Naive thymus-derived CD4-positive, alpha-beta T cell (primary cell): ENCODE data around the gene RARRES2. TPM values are rescaled to one million over a fixed set of nuclear protein-coding genes. Genes with fewer than 3 reads are reported as not detected.

ENCODE experiments used
- ATAC-seq: fragments of 150-1000 bp; cut with Tn5 transposase; 2 replicates; pipeline ENCODE4 v1.10.0; 2021; ENCODE audit warnings: mild to moderate bottlenecking, moderate library complexity
- CTCF ChIA-PET: fragments of 350-600 bp; sonication (Branson Sonifier 250); formaldehyde crosslinking; loops from one replicate; lab custom pipeline; 2021; ENCODE audit warnings: antibody characterized with exemption; lab: Charles Lee
- POLR2A ChIA-PET: fragments of 350-600 bp; sonication (Branson Sonifier 250); formaldehyde crosslinking; loops from one replicate; lab custom pipeline; 2021; ENCODE audit warnings: antibody characterized with exemption, inconsistent platforms; lab: Charles Lee
- DNase-seq, 9 donors: peaks; one replicate each; pipeline versions ENCODE4 v3.0.0 to v3.0.0-alpha.2; 2020 to 2022; ENCODE audit warnings: mixed read lengths in 1 of 9
- H3K27ac ChIP-seq: one replicate; pipeline ENCODE4 v1.7.0; 2013; ENCODE audit warnings: mild to moderate bottlenecking, low read depth, low read length, moderate library complexity
- H3K27me3 ChIP-seq, 2 donors: one replicate each; pipeline ENCODE4 v1.7.0; 2013; ENCODE audit warnings: low read length in 2 of 2, mild to moderate bottlenecking in 2 of 2, moderate library complexity in 2 of 2; ENCODE audit not compliant: control insufficient read depth in 2 of 2, insufficient read depth in 2 of 2
- H3K36me3 ChIP-seq, 3 experiments: 1 replicate in 2 of 3; 2 replicates in 1 of 3; pipeline ENCODE4 v1.7.0; 2013; ENCODE audit warnings: low read length in 3 of 3, mild to moderate bottlenecking in 3 of 3, moderate library complexity in 1 of 3; ENCODE audit not compliant: insufficient read depth in 3 of 3, control insufficient read depth in 2 of 3
- H3K4me1 ChIP-seq, 2 donors: one replicate each; pipeline ENCODE4 v1.7.0; 2013; ENCODE audit warnings: low read length in 2 of 2, mild to moderate bottlenecking in 2 of 2, moderate library complexity in 1 of 2; ENCODE audit not compliant: control insufficient read depth in 2 of 2, insufficient read depth in 2 of 2
- H3K4me3 ChIP-seq: 2 replicates; pipeline ENCODE4 v1.7.0; 2013; ENCODE audit warnings: mild to moderate bottlenecking, low read length
- H3K9me3 ChIP-seq, 3 experiments: 1 replicate in 2 of 3; 2 replicates in 1 of 3; pipeline ENCODE4 v1.7.0; 2013; ENCODE audit warnings: low read length in 3 of 3; ENCODE audit not compliant: control insufficient read depth in 2 of 3
- H3K27ac Mint-ChIP-seq, 9 donors: one replicate each; pipeline ENCODE4 v1.8.0; 2020 to 2022; ENCODE audit warnings: mixed read lengths in 9 of 9, mild to moderate bottlenecking in 8 of 9, moderate library complexity in 5 of 9, inconsistent platforms in 2 of 9
- H3K27me3 Mint-ChIP-seq, 5 donors: one replicate each; pipeline ENCODE4 v1.8.0; 2021 to 2022; ENCODE audit warnings: mixed read lengths in 5 of 5, mild to moderate bottlenecking in 1 of 5
- H3K36me3 Mint-ChIP-seq, 5 donors: one replicate each; pipeline ENCODE4 v1.8.0; 2020 to 2022; ENCODE audit warnings: mixed read lengths in 5 of 5, mild to moderate bottlenecking in 3 of 5, inconsistent platforms in 1 of 5
- H3K4me1 Mint-ChIP-seq, 7 donors: one replicate each; pipeline ENCODE4 v1.8.0; 2020 to 2022; ENCODE audit warnings: mixed read lengths in 7 of 7, mild to moderate bottlenecking in 3 of 7, inconsistent platforms in 1 of 7
- H3K4me3 Mint-ChIP-seq, 10 donors: one replicate each; pipeline ENCODE4 v1.8.0; 2020 to 2022; ENCODE audit warnings: mild to moderate bottlenecking in 10 of 10, mixed read lengths in 10 of 10, moderate library complexity in 6 of 10, inconsistent platforms in 2 of 10
- H3K9me3 Mint-ChIP-seq, 11 donors: one replicate each; pipeline ENCODE4 v1.8.0; 2020 to 2022; ENCODE audit warnings: mixed read lengths in 11 of 11, mild to moderate bottlenecking in 4 of 11, inconsistent platforms in 1 of 11, moderate library complexity in 1 of 11
- intact Hi-C, 2 donors: fragments of 100-400 bp; cut with micrococcal nuclease; formaldehyde crosslinking; loops; one replicate each; pipeline ENCODE4 v1.15.1; 2023
- polyA plus RNA-seq, 2 donors: library from polyadenylated mRNA; unstranded; fragments of 300-500 nt; fragmentation: Illumina TruSeq; gene quantifications; one replicate each; pipeline ENCODE4 v1.2.3, GENCODE V29; 2021
- total RNA-seq, 6 experiments: library from RNA in 5 of 6; stranded (reverse) in 5 of 6; gene quantifications; 1 replicate in 5 of 6; 2 replicates in 1 of 6; pipeline ENCODE4 v1.2.3 and lab custom pipeline; 2021 to 2026

The RARRES2 gene
- total and polyA plus RNA-seq, 7 experiments from 2014 or later, result 0.38 TPM; not detected in 6

- Histone ChIP-seq H3K4me1 (no peaks in the 10 kb centered on the region), H3K27ac (no peak overlapping the region), H3K36me3 (peaks cover 0 to 27% (median 0%) of the 10 kb centered on the region in 3 experiments), H3K27me3 (no peaks in the 10 kb centered on the region), H3K4me3 (no peak overlapping the region), H3K9me3 (no peaks in the 10 kb centered on the region)
- peak overlapping the region in 1 of 9 donors; percentile 7 for H3K27ac Mint-ChIP-seq
- intact Hi-C loops, result no loop called here
- H3K36me3 Mint-ChIP-seq, result peaks cover 2 to 26% (median 6%) of the 10 kb centered on the region in 5 donors
- POLR2A ChIA-PET, result no interaction called here
- no peak for ATAC-seq
- peaks cover 0 to 1% (median 0%) of the 10 kb centered on the region in 11 donors for H3K9me3 Mint-ChIP-seq
- H3K27me3 Mint-ChIP-seq, result no peaks in the 10 kb centered on the region
- CTCF ChIA-PET, result interaction anchor here (0.7 kb wide), 1 partner anchor 447 kb away, joined by 3 read pairs; no protein-coding TSS in a partner anchor
- H3K4me1 Mint-ChIP-seq, result peaks cover 0 to 2% (median 0%) of the 10 kb centered on the region in 7 donors
- no peak overlapping the region for H3K4me3 Mint-ChIP-seq
- DNase-seq, result no peak
These were observed 7.3 kb downstream of the RARRES2 start for GRCh38 chr7:150334108-150334507.

- intact Hi-C loops, result no loop called here
- Histone ChIP-seq H3K9me3 (no peaks in the 10 kb centered on the region), H3K4me3 (no peak overlapping the region), H3K4me1 (no peaks in the 10 kb centered on the region), H3K36me3 (peaks cover 0 to 31% (median 0%) of the 10 kb centered on the region in 3 experiments), H3K27me3 (no peaks in the 10 kb centered on the region), H3K27ac (no peak overlapping the region)
- peaks cover 0 to 4% (median 0%) of the 10 kb centered on the region in 7 donors for H3K4me1 Mint-ChIP-seq
- H3K4me3 Mint-ChIP-seq, result no peak overlapping the region
- peaks cover 0 to 1% (median 0%) of the 10 kb centered on the region in 11 donors for H3K9me3 Mint-ChIP-seq
- no peaks in the 10 kb centered on the region for H3K27me3 Mint-ChIP-seq
- no peak overlapping the region for H3K27ac Mint-ChIP-seq
- ATAC-seq, result no peak
- H3K36me3 Mint-ChIP-seq, result peaks cover 2 to 31% (median 6%) of the 10 kb centered on the region in 5 donors
- ChIA-PET POLR2A (no interaction called here), CTCF (interaction anchor here (0.6 kb wide), 1 partner anchor 481 kb away, joined by 3 read pairs; no protein-coding TSS in a partner anchor)
- no peak for DNase-seq
These were observed 7.8 kb downstream of the RARRES2 start for GRCh38 chr7:150333659-150334058.

GRCh38 chr7:150332852-150333635, 8.4 kb downstream of the RARRES2 start:
- Mint-ChIP-seq H3K27ac (no peak overlapping the region), H3K36me3 (peaks cover 2 to 33% (median 9%) of the 10 kb centered on the region in 5 donors), H3K27me3 (no peaks in the 10 kb centered on the region), H3K9me3 (peaks cover 0 to 1% (median 0%) of the 10 kb centered on the region in 11 donors), H3K4me3 (no peak overlapping the region), H3K4me1 (peaks cover 0 to 4% (median 0%) of the 10 kb centered on the region in 7 donors)
- POLR2A ChIA-PET, result no interaction called here
- H3K4me3 ChIP-seq, result no peak overlapping the region
- intact Hi-C loops, result no loop called here
- H3K27me3 ChIP-seq, result no peaks in the 10 kb centered on the region
- DNase-seq, result no peak
- no peaks in the 10 kb centered on the region for H3K9me3 ChIP-seq
- H3K27ac ChIP-seq, result no peak overlapping the region
- ATAC-seq, result no peak
- CTCF ChIA-PET, result interaction anchor here (0.6 kb wide), 1 partner anchor 481 kb away, joined by 3 read pairs; no protein-coding TSS in a partner anchor
- no peaks in the 10 kb centered on the region for H3K4me1 ChIP-seq
- H3K36me3 ChIP-seq, result peaks cover 0 to 38% (median 0%) of the 10 kb centered on the region in 3 experiments

- CTCF ChIA-PET, result no interaction called here
These were observed 11.1 kb downstream of the RARRES2 start for GRCh38 chr7:150330211-150330885.

GRCh38 chr7:150329331-150330120, 11.9 kb downstream of the RARRES2 start:
- Mint-ChIP-seq H3K4me3 (no peak overlapping the region), H3K27ac (peak overlapping the region in 1 of 9 donors; percentile 24), H3K27me3 (no peaks in the 10 kb centered on the region), H3K4me1 (peaks cover 9 to 22% (median 12%) of the 10 kb centered on the region in 7 donors), H3K36me3 (peaks cover 10 to 40% (median 17%) of the 10 kb centered on the region in 5 donors), H3K9me3 (peaks cover 0 to 1% (median 0%) of the 10 kb centered on the region in 11 donors)
- H3K4me3 ChIP-seq, result no peak overlapping the region
- no peaks in the 10 kb centered on the region for H3K27me3 ChIP-seq
- POLR2A ChIA-PET, result no interaction called here
- no peak overlapping the region for H3K27ac ChIP-seq
- H3K4me1 ChIP-seq, result peaks cover 0 to 3% of the 10 kb centered on the region in 2 donors
- DNase-seq (no peak), ATAC-seq (no peak)
- no peaks in the 10 kb centered on the region for H3K9me3 ChIP-seq
- intact Hi-C loops, result no loop called here
- CTCF ChIA-PET, result no interaction called here
- H3K36me3 ChIP-seq, result peaks cover 0 to 48% (median 0%) of the 10 kb centered on the region in 3 experiments

More at GRCh38 chr7:150330211-150330885, 11.1 kb downstream of the RARRES2 start:
- H3K9me3 Mint-ChIP-seq, result peaks cover 0 to 1% (median 0%) of the 10 kb centered on the region in 11 donors
- H3K4me3 Mint-ChIP-seq, result no peak overlapping the region
- H3K27ac ChIP-seq, result no peak overlapping the region
- no peaks in the 10 kb centered on the region for H3K27me3 Mint-ChIP-seq
- H3K27ac Mint-ChIP-seq, result no peak overlapping the region
- ATAC-seq, result no peak
- no peak overlapping the region for H3K4me3 ChIP-seq
- POLR2A ChIA-PET, result no interaction called here
- H3K36me3 Mint-ChIP-seq, result peaks cover 10 to 40% (median 17%) of the 10 kb centered on the region in 5 donors
- no peaks in the 10 kb centered on the region for H3K4me1 ChIP-seq
- intact Hi-C loops, result no loop called here
- no peak for DNase-seq
- H3K4me1 Mint-ChIP-seq, result peaks cover 1 to 14% (median 4%) of the 10 kb centered on the region in 7 donors
- H3K36me3 ChIP-seq, result peaks cover 0 to 48% (median 0%) of the 10 kb centered on the region in 3 experiments
- no peaks in the 10 kb centered on the region for H3K27me3 ChIP-seq
- H3K9me3 ChIP-seq, result no peaks in the 10 kb centered on the region

- Histone ChIP-seq H3K4me1 (peaks cover 1 to 15% of the 10 kb centered on the region in 2 donors), H3K4me3 (no peak overlapping the region), H3K9me3 (no peaks in the 10 kb centered on the region), H3K27me3 (no peaks in the 10 kb centered on the region), H3K27ac (no peak overlapping the region), H3K36me3 (peaks cover 0 to 56% (median 0%) of the 10 kb centered on the region in 3 experiments)
- peaks cover 10 to 37% (median 21%) of the 10 kb centered on the region in 5 donors for H3K36me3 Mint-ChIP-seq
- ChIA-PET CTCF (no interaction called here), POLR2A (interaction anchor here (0.7 kb wide), 1 partner anchor 655 kb away, joined by 3 read pairs; no protein-coding TSS in a partner anchor)
- peak overlapping the region in 1 of 9 donors; percentile 25 for H3K27ac Mint-ChIP-seq
- DNase-seq, result no peak
- intact Hi-C loops, result no loop called here
- peaks cover 19 to 37% (median 29%) of the 10 kb centered on the region in 7 donors for H3K4me1 Mint-ChIP-seq
- peaks cover 0 to 3% (median 0%) of the 10 kb centered on the region in 11 donors for H3K9me3 Mint-ChIP-seq
- no peak for ATAC-seq
- H3K27me3 Mint-ChIP-seq, result no peaks in the 10 kb centered on the region
- H3K4me3 Mint-ChIP-seq, result no peak overlapping the region
These were observed 14.1 kb downstream of the RARRES2 start for GRCh38 chr7:150327308-150327707.
